HepG2 (cell line): ENCODE data around the gene TPST1. TPM values are rescaled to one million over a fixed set of nuclear protein-coding genes. Genes with fewer than 3 reads are reported as not detected.

Experiments
- CC2D1A ChIP-seq: sonication (generic); formaldehyde crosslinking; IDR thresholded peaks from 2 replicates; pipeline ENCODE4 v1.8.1; 2023; ENCODE audit warnings: mild to moderate bottlenecking, missing genetic modification reagents
- FOXK2 ChIP-seq: fragments of 450-650 bp; IDR thresholded peaks from 2 replicates; pipeline ENCODE4 v1.6.1; 2016
- GATAD2A ChIP-seq: IDR thresholded peaks from 2 replicates; pipeline ENCODE4 v1.6.1; 2016
- GFI1 ChIP-seq: sonication (generic); formaldehyde crosslinking; IDR thresholded peaks from 2 replicates; pipeline ENCODE4 v1.5.0; 2020; ENCODE audit warnings: missing genetic modification reagents, mild to moderate bottlenecking, borderline replicate concordance
- JUN ChIP-seq: sonication (generic); formaldehyde crosslinking; IDR thresholded peaks from 2 replicates; pipeline ENCODE4 v1.4.0; 2020; ENCODE audit warnings: mild to moderate bottlenecking, missing genetic modification reagents
- LCORL ChIP-seq, 2 experiments: fragments of 450-650 bp in 1 of 2; sonication (generic) in 1 of 2; formaldehyde crosslinking in 1 of 2; IDR thresholded peaks; 2 replicates each; pipeline versions ENCODE4 v1.5.0 to v1.6.1; 2017 to 2020; ENCODE audit warnings: antibody characterized with exemption in 1 of 2, missing genetic modification reagents in 1 of 2
- NFAT5 ChIP-seq: sonication (generic); formaldehyde crosslinking; IDR thresholded peaks from 2 replicates; pipeline ENCODE4 v1.4.0; 2020; ENCODE audit warnings: missing genetic modification reagents
- SP1 ChIP-seq, 2 experiments: fragments of 450-650 bp in 1 of 2; sonication (generic) in 1 of 2; formaldehyde crosslinking in 1 of 2; IDR thresholded peaks; 2 replicates each; pipeline versions ENCODE4 v1.4.0 to v1.6.1; 2016 to 2020; ENCODE audit warnings: missing genetic modification reagents in 1 of 2
- SRY ChIP-seq: sonication (generic); formaldehyde crosslinking; IDR thresholded peaks from 2 replicates; pipeline ENCODE4 v1.8.0; 2022; ENCODE audit warnings: mild to moderate bottlenecking, missing genetic modification reagents
- ZNF317 ChIP-seq: sonication (generic); formaldehyde crosslinking; IDR thresholded peaks from 2 replicates; pipeline ENCODE4 v1.5.0; 2020; ENCODE audit warnings: mild to moderate bottlenecking, missing genetic modification reagents
- polyA plus RNA-seq, 8 experiments: library from polyadenylated mRNA; depleted of rRNA in 3 of 8; stranded (reverse) in 7 of 8; unstranded in 1 of 8; fragments of >200 nt; fragmentation: Illumina TruSeq in 4 of 8; extraction: Trizol in 4 of 8; gene quantifications; 2 replicates each; pipeline versions ENCODE4 v1.2.1 to v1.2.3, GENCODE V29; 2011 to 2016; ENCODE audit warnings: low read depth in 4 of 8, missing spikeins in 1 of 8, mixed read lengths in 1 of 8; ENCODE audit not compliant: insufficient read depth in 1 of 8
- total RNA-seq, 5 experiments: library from RNA; depleted of rRNA; stranded (reverse); fragments of >200 nt; fragmentation: Illumina TruSeq; extraction: Trizol; gene quantifications; 2 replicates each; pipeline ENCODE4 v1.2.3, GENCODE V29; 2016; ENCODE audit warnings: low read depth in 1 of 5

The TPST1 gene
- total and polyA plus RNA-seq, 2 of the 13 experiments (the other 11 are each of a cell fraction or from before 2014, with no cell fraction given): 24.3 to 34.1 TPM

- no peak for TF ChIP-seq NFAT5 (CRISPR knock-in tag)
- no peak for TF ChIP-seq JUN (CRISPR knock-in tag)
- no peak for TF ChIP-seq CC2D1A
- no peak for TF ChIP-seq SRY (CRISPR knock-in tag)
- no peak for TF ChIP-seq SP1 (IDR thresholded peaks at IDR 0.05)
- TF ChIP-seq SP1 (CRISPR knock-in tag; IDR thresholded peaks at IDR 0.05): no peak
- no peak for TF ChIP-seq GFI1 (CRISPR knock-in tag)
- no peak for TF ChIP-seq ZNF317 (CRISPR knock-in tag)
- no peak for TF ChIP-seq LCORL (IDR thresholded peaks at IDR 0.05)
- no peak for TF ChIP-seq LCORL (CRISPR knock-in tag; IDR thresholded peaks at IDR 0.05)
- TF ChIP-seq FOXK2: no peak
- TF ChIP-seq GATAD2A (CRISPR knock-in tag): no peak
These were observed 174.5 kb downstream of the TPST1 start (continued) for GRCh38 chr7:66379542-66380160.
